ENCODE measurements around the gene SLC20A1.
"Not testable (repeated sequence)": the region's sequence is repeated elsewhere in the genome, so short reads cannot be mapped to it uniquely, and the experiment has no call there.

Gene SLC20A1

GRCh38 chr2:112660138-112660537, 14.4 kb downstream of the SLC20A1 start:
- no peak for DNase-seq (ENCODE audit: insufficient read length)
- no peak; the same call in 1 of the 2 replicates for TF ChIP-seq POLR2A (IDR thresholded peaks at IDR 0.05; ENCODE audit: low read depth, low read length)
- no peak for TF ChIP-seq TAF1 (IDR thresholded peaks at IDR 0.05; ENCODE audit: borderline replicate concordance, low read depth, low read length)
- TF ChIP-seq POLR2AphosphoS5 (IDR thresholded peaks at IDR 0.05; ENCODE audit: low read depth, low read length): no peak
- FAIRE-seq: no peak

GRCh38 chr2:112661656-112662305, 16.0 kb downstream of the SLC20A1 start:
- no peak for TF ChIP-seq TAF1 (IDR thresholded peaks at IDR 0.05; ENCODE audit: borderline replicate concordance, low read depth, low read length)
- no peak for TF ChIP-seq POLR2A (IDR thresholded peaks at IDR 0.05; ENCODE audit: low read depth, low read length)
- no peak for TF ChIP-seq POLR2AphosphoS5 (IDR thresholded peaks at IDR 0.05; ENCODE audit: low read depth, low read length)
- no peak for FAIRE-seq
- DNase-seq (ENCODE audit: insufficient read length): no peak

- DNase-seq (ENCODE audit: insufficient read length): no peak
- FAIRE-seq: no peak
- TF ChIP-seq TAF1 (IDR thresholded peaks at IDR 0.05; ENCODE audit: borderline replicate concordance, low read depth, low read length) (no peak), POLR2AphosphoS5 (IDR thresholded peaks at IDR 0.05; ENCODE audit: low read depth, low read length) (no peak), POLR2A (IDR thresholded peaks at IDR 0.05; ENCODE audit: low read depth, low read length) (no peak)
Observed at GRCh38 chr2:112662704-112663103, 17.0 kb downstream of the SLC20A1 start.

- TF ChIP-seq POLR2AphosphoS5 (IDR thresholded peaks at IDR 0.05; ENCODE audit: low read depth, low read length) (no peak), POLR2A (IDR thresholded peaks at IDR 0.05; ENCODE audit: low read depth, low read length) (peak; percentile 11; the same call in 1 of the 2 replicates), TAF1 (IDR thresholded peaks at IDR 0.05; ENCODE audit: borderline replicate concordance, low read depth, low read length) (no peak)
- DNase-seq (ENCODE audit: insufficient read length): no peak
Observed at GRCh38 chr2:112664689-112665088, 18.9 kb downstream of the SLC20A1 start.

GRCh38 chr2:112665113-112665780, 19.5 kb downstream of the SLC20A1 start:
- DNase-seq (ENCODE audit: insufficient read length) (no peak), FAIRE-seq (no peak)
- TF ChIP-seq TAF1 (IDR thresholded peaks at IDR 0.05; ENCODE audit: borderline replicate concordance, low read depth, low read length): no peak
- TF ChIP-seq POLR2AphosphoS5 (IDR thresholded peaks at IDR 0.05; ENCODE audit: low read depth, low read length): peak; percentile 59; the same call in 1 of the 2 replicates
- TF ChIP-seq POLR2A (IDR thresholded peaks at IDR 0.05; ENCODE audit: low read depth, low read length): 0 out of 2 replicates have a peak, but pooled peaks have one; percentile 45

More at GRCh38 chr2:112664689-112665088, 18.9 kb downstream of the SLC20A1 start:
- no peak for FAIRE-seq

- no peak for FAIRE-seq
- TF ChIP-seq POLR2AphosphoS5 (IDR thresholded peaks at IDR 0.05; ENCODE audit: low read depth, low read length) (no peak), TAF1 (IDR thresholded peaks at IDR 0.05; ENCODE audit: borderline replicate concordance, low read depth, low read length) (no peak), POLR2A (IDR thresholded peaks at IDR 0.05; ENCODE audit: low read depth, low read length) (no peak; the same call in 1 of the 2 replicates)
- no peak for DNase-seq (ENCODE audit: insufficient read length)
Observed at GRCh38 chr2:112666761-112667122, 21.0 kb downstream of the SLC20A1 start.

GRCh38 chr2:112667540-112667939, 21.8 kb downstream of the SLC20A1 start:
- FAIRE-seq: not testable (repeated sequence)

GRCh38 chr2:112669667-112670066, 23.9 kb downstream of the SLC20A1 start:
- DNase-seq (ENCODE audit: insufficient read length) (no peak), FAIRE-seq (no peak)
- TF ChIP-seq TAF1 (IDR thresholded peaks at IDR 0.05; ENCODE audit: borderline replicate concordance, low read depth, low read length): no peak
- no peak for TF ChIP-seq POLR2A (IDR thresholded peaks at IDR 0.05; ENCODE audit: low read depth, low read length)
- TF ChIP-seq POLR2AphosphoS5 (IDR thresholded peaks at IDR 0.05; ENCODE audit: low read depth, low read length): no peak

More at GRCh38 chr2:112667540-112667939, 21.8 kb downstream of the SLC20A1 start:
- DNase-seq (ENCODE audit: insufficient read length): not testable (repeated sequence)

GRCh38 chr2:112670252-112671022, 24.7 kb downstream of the SLC20A1 start:
- no peak for DNase-seq (ENCODE audit: insufficient read length)

GRCh38 chr2:112671801-112672200, 26.1 kb downstream of the SLC20A1 start:
- DNase-seq (ENCODE audit: insufficient read length) (no peak), FAIRE-seq (no peak)
- no peak for TF ChIP-seq POLR2AphosphoS5 (IDR thresholded peaks at IDR 0.05; ENCODE audit: low read depth, low read length)

More at GRCh38 chr2:112670252-112671022, 24.7 kb downstream of the SLC20A1 start:
- no peak for FAIRE-seq
- TF ChIP-seq POLR2AphosphoS5 (IDR thresholded peaks at IDR 0.05; ENCODE audit: low read depth, low read length) (no peak), TAF1 (IDR thresholded peaks at IDR 0.05; ENCODE audit: borderline replicate concordance, low read depth, low read length) (no peak), POLR2A (IDR thresholded peaks at IDR 0.05; ENCODE audit: low read depth, low read length) (no peak)

GRCh38 chr2:112673008-112673407, 27.3 kb downstream of the SLC20A1 start:
- no peak for FAIRE-seq
- no peak for TF ChIP-seq POLR2AphosphoS5 (IDR thresholded peaks at IDR 0.05; ENCODE audit: low read depth, low read length)
- DNase-seq (ENCODE audit: insufficient read length): no peak

- no peak for DNase-seq (ENCODE audit: insufficient read length)
- FAIRE-seq: no peak
- TF ChIP-seq POLR2AphosphoS5 (IDR thresholded peaks at IDR 0.05; ENCODE audit: low read depth, low read length) (no peak), TAF1 (IDR thresholded peaks at IDR 0.05; ENCODE audit: borderline replicate concordance, low read depth, low read length) (no peak), POLR2A (IDR thresholded peaks at IDR 0.05; ENCODE audit: low read depth, low read length) (no peak)
Observed at GRCh38 chr2:112674229-112674628, 28.5 kb downstream of the SLC20A1 start.
